VCaP (cell line): Measurements from ENCODE around the gene CRYBB1.
A peak's percentile ranks its signal among the peaks of the same experiment; 100 is the strongest.

ENCODE experiments used
- H3K27ac ChIP-seq: fragments of 450-650 bp; 2 replicates; pipeline ENCODE4 v1.5.1; 2017
- TF ChIP-seq, protein P1 (sequence below): fragments of 450-650 bp; conservative IDR thresholded peaks from 2 replicates; pipeline ENCODE4 v1.5.1; 2017; ENCODE audit warnings: mild to moderate bottlenecking, moderate library complexity

CRYBB1 gene

DNA sequence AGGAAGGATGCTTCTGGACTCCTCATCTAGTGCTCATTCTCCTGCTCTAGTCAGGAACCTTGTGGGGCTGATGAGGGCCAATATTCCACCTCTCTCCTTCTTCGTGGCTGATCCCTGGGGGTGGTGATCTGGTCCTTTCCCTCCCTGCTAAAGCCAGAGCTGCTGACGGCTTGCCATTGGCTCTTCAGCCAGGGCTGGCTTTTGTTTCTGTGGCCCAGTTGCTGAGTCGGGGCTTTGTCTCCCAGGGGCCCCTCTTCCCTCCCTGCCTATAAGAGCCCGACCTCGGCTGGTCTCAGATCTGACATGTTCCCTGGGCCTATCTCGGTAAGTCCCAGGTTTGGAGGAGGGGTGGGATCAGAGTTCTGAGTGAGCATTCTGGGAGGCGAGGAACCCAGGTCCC is 3.8 kb upstream of the CRYBB1 start, which contains the start of gene CRYBA4:
Gene CRYBA4 (plus strand): TSS at position 301 of the 400 bp plus-strand sequence. CDS start 634 bp downstream, outside the sequence.
- TF ChIP-seq, protein P1, sequence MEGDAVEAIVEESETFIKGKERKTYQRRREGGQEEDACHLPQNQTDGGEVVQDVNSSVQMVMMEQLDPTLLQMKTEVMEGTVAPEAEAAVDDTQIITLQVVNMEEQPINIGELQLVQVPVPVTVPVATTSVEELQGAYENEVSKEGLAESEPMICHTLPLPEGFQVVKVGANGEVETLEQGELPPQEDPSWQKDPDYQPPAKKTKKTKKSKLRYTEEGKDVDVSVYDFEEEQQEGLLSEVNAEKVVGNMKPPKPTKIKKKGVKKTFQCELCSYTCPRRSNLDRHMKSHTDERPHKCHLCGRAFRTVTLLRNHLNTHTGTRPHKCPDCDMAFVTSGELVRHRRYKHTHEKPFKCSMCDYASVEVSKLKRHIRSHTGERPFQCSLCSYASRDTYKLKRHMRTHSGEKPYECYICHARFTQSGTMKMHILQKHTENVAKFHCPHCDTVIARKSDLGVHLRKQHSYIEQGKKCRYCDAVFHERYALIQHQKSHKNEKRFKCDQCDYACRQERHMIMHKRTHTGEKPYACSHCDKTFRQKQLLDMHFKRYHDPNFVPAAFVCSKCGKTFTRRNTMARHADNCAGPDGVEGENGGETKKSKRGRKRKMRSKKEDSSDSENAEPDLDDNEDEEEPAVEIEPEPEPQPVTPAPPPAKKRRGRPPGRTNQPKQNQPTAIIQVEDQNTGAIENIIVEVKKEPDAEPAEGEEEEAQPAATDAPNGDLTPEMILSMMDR, result no peak
- H3K27ac ChIP-seq, result peak within 1 kb of the TSS; percentile 15; the same call in 1 of the 2 replicates

DNA sequence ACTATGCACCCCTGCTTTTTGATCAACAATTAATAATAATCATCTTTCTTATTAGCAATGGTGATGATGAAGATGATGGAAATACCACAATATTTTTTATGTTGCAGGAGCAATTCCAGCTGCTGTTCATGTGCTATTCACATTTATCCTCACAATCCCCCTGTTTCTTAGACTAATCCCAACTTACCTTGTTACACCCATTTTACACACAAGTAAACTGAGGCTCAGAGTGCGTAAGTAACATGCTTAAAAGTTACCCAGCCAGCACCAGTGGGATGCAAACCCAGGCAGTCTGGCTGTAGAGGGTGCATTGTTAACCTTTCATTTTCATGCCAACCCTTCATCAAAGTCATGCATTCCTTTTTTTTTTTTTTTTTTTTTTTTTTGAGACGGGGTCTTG is 2.4 kb upstream of the CRYBB1 start:
- H3K27ac ChIP-seq, result no peak overlapping the region
- TF ChIP-seq, protein P1, result no peak

DNA sequence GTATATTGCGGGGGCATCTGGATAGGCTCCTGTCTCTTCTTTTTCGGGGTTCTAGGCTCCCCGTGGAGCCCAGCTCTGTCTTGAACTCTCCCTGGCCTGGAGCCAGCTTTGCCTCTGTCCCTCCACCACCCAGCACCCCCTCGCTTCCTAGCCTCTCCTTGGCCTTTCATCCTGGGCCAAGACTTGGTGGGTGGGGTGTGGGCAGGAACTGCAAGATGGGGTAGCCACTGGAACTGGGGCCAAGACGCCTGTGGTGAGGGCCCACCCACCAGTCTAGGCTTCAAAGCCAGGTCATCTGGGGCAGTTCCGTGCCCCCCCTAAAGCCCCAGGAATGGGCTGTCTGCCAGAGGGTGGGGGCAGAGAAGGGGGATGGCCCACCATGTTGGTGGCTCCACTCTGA is 1.7 kb upstream of the CRYBB1 start:
- TF ChIP-seq, protein P1, result no peak
- H3K27ac ChIP-seq, result no peak overlapping the region

DNA sequence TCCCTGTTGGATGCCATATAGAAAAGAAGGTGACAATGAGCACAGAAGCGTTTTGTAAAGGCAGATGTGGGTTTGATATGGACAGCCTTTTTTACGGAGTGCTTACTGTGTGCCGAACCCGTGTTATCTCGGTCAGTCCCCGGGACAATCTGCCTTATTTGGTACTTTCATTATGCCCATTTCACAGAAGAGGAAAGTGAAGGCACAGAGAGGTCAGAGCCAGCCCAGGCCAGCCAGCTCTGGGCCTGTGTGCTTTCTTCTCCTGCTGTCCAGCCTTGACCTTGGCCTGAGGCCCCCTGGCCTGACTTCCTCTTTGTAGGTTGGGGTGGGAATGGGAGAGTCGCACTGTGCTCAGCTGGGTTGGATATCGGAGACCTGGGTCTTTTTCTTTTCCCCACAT is 628 bp upstream of the CRYBB1 start:
- TF ChIP-seq, protein P1, result no peak
- no peak overlapping the region for H3K27ac ChIP-seq

DNA sequence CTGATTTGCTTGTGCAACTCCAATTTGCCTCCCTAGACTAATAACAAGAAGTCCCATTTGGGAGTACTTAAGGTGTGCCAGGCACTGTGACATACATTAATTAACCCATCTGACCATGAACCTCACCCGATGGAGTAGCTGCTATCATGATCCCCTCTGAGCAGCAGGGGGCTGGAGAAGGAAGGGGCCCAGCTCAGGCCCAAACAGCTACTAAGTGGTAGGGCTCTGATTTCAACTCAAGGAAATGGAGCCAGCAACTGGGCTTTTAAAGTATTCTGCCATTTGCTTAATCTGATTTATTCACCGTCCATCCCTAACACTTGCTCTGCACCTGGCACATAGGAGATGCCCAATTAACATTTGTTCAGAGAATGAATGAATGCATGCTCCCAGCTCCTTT is 1.2 kb downstream of the CRYBB1 start:
- no peak overlapping the region for H3K27ac ChIP-seq
- TF ChIP-seq, protein P1, result no peak

DNA sequence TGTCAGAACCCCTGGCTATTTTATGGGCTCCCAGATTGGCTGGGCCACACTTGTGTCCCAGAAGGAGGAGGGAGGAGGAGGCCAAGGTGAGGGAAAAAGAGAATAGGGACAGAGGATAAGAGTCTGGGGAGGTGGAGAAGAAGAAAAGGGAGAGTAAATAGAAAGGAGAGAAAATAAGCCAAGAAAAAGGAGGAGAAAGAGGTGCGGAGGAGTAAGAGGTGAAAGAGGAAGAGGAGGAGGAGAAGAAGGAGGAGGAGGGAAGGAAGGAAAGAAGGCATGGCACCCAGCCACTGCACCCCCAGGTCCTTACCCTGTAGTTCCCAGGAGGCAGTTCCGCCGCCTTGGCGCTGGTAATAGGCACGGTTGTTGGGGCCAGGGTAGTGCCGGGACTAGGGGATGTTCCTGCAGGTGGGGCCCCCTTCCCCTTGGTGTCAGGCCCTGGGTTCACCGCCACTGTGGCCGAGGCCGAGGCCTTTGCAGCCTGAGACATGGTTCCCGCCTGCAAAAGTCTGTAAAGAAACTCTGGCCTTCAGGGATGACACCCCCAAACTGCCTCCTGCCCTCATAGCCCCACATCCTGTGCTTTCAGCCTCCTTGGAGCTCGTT is 1.9 kb downstream of the CRYBB1 start:
- no peak overlapping the region for H3K27ac ChIP-seq
- TF ChIP-seq, protein P1, result no peak

DNA sequence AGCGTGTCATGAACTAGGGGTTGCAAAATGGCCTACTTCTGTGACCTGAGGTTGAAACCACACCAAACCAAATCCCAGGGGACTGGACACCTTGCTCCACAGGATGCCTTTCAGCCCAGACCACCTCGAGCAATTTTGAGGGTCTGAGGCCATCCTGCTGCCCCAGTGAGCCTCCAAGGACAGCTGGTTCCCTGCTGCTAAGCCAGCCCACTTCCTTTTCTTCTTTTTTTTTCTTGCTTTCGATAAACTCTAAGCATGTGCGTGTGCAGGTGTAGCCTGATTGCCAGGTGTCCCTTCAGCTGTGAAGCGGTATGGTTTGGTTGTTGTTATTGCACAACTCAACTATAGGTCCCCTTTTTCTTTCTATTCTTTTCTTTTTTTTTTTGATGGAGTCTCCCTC is 2.7 kb downstream of the CRYBB1 start:
- TF ChIP-seq, protein P1, result no peak
- no peak overlapping the region for H3K27ac ChIP-seq
